Testis (tissue), 3 donors: ENCODE data around the gene LRRC8D. TPM values are rescaled to one million over a fixed set of nuclear protein-coding genes. Genes with fewer than 3 reads are reported as not detected.

ENCODE experiments used
- DNase-seq: peaks from one replicate; pipeline ENCODE4 v3.0.0-alpha.2; 2019
- H3K27ac ChIP-seq, 2 donors: fragments of 200-600 bp; sonication (generic); one replicate each; pipeline ENCODE4 v1.5.1; 2019
- H3K27me3 ChIP-seq: fragments of 200-600 bp; sonication (generic); one replicate; pipeline ENCODE4 v1.5.1; 2019
- H3K36me3 ChIP-seq: fragments of 200-600 bp; sonication (generic); one replicate; pipeline ENCODE4 v1.5.1; 2017; ENCODE audit warnings: low read depth; ENCODE audit errors: missing control alignments
- H3K4me1 ChIP-seq: fragments of 200-600 bp; sonication (generic); one replicate; pipeline ENCODE4 v1.5.1; 2019
- H3K4me3 ChIP-seq, 2 donors: fragments of 200-600 bp; sonication (generic); one replicate each; pipeline ENCODE4 v1.5.1; 2017 to 2019
- H3K9me3 ChIP-seq: fragments of 200-600 bp; sonication (generic); one replicate; pipeline ENCODE4 v1.5.1; 2017
- POLR2A ChIP-seq: fragments of 450-650 bp; IDR thresholded peaks from one replicate; pipeline ENCODE4 v1.6.1; 2017; ENCODE audit warnings: antibody characterized with exemption, mild to moderate bottlenecking, moderate library complexity
- WGBS, 2 donors: methylation state at CpG; one replicate each; pipeline ENCODE4 v1.1.5; 2018; 5-methylcytosine and 5-hydroxymethylcytosine counted together
- intact Hi-C: fragments of 100-400 bp; cut with DNase I; formaldehyde crosslinking; loops from one replicate; pipeline ENCODE4 v1.15.1; 2023; ENCODE audit warnings: low total_unique reads
- polyA plus RNA-seq: library from polyadenylated mRNA; stranded (reverse); fragments of 350-450 nt; fragmentation: Illumina TruSeq; extraction: RNeasy Lipid Tissue Mini Kit (QIAGEN cat#74804); gene quantifications from one replicate; pipeline ENCODE4 v1.2.3, GENCODE V29; 2014; ENCODE audit warnings: low read depth, low replicate concordance; ENCODE audit not compliant: insufficient read depth
- total RNA-seq, 2 donors: library from RNA; depleted of rRNA; stranded (reverse); fragments of >200 nt; gene quantifications; one replicate each; pipeline ENCODE4 v1.2.3, GENCODE V29; 2016
- TF ChIP-seq, protein P1 (sequence below), 3 experiments: fragments of 450-650 bp in 2 of 3; fragments of 200-600 bp in 1 of 3; sonication (generic) in 1 of 3; IDR thresholded peaks; one replicate each; pipeline ENCODE4 v1.5.1; 2016 to 2019; ENCODE audit warnings: antibody characterized with exemption in 3 of 3, mild to moderate bottlenecking in 2 of 3, moderate library complexity in 1 of 3

Gene LRRC8D
- total and polyA plus RNA-seq, 3 donors from 2014 or later, result 20.8 to 46.1 (median 41.1) TPM

DNA sequence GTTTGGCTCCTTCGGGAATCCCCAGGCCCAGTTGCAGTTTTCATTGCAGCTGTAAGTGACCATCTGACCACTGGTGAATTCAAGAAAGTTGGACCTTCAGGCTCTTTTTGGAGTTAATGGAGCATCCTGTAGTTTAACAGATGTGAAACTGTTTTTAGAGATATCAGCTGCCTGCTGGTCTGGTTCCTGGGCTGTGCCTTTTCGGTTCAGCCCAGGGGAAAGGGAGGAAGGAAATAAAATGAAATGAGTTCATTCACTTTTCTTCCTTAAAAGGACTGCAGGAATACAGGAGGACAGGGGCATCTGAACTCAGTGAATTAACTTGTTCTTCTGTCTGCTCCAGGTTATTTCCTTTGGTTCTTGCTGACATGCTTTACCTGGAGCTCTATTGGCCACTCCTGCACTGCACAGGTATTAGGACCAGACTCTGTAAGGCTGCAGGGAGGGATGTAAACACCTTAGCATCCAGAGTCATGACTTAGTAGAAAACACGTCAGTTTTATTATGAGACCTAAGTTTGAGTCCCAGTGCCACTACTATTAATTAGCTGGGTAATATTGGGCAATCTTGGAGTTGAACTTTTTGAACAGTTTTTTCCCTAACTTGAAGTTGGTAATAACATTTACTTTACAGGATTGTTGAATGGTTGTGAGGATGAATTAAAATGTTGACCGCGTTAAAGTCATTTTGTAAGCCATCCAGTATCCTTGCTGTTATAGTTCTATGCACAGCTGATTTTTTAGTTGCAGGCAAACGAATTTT is 83.6 kb downstream of the LRRC8D start:
- no peak for TF ChIP-seq POLR2A
- TF ChIP-seq, protein P1, sequence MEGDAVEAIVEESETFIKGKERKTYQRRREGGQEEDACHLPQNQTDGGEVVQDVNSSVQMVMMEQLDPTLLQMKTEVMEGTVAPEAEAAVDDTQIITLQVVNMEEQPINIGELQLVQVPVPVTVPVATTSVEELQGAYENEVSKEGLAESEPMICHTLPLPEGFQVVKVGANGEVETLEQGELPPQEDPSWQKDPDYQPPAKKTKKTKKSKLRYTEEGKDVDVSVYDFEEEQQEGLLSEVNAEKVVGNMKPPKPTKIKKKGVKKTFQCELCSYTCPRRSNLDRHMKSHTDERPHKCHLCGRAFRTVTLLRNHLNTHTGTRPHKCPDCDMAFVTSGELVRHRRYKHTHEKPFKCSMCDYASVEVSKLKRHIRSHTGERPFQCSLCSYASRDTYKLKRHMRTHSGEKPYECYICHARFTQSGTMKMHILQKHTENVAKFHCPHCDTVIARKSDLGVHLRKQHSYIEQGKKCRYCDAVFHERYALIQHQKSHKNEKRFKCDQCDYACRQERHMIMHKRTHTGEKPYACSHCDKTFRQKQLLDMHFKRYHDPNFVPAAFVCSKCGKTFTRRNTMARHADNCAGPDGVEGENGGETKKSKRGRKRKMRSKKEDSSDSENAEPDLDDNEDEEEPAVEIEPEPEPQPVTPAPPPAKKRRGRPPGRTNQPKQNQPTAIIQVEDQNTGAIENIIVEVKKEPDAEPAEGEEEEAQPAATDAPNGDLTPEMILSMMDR (IDR thresholded peaks at IDR 0.05), result no peak
- H3K27me3 ChIP-seq, result no peaks in the 10 kb centered on the region
- no peaks in the 10 kb centered on the region for H3K9me3 ChIP-seq
- intact Hi-C loops, result no loop called here
- H3K36me3 ChIP-seq, result no peaks in the 10 kb centered on the region
- 72 to 80% methylated on average over 6 of the region's 6 CpGs for WGBS, 2 donors
- H3K4me1 ChIP-seq, result peaks cover 21% of the 10 kb centered on the region
- no peak overlapping the region for H3K4me3 ChIP-seq
- H3K27ac ChIP-seq, result no peak overlapping the region
- no peak for DNase-seq

DNA sequence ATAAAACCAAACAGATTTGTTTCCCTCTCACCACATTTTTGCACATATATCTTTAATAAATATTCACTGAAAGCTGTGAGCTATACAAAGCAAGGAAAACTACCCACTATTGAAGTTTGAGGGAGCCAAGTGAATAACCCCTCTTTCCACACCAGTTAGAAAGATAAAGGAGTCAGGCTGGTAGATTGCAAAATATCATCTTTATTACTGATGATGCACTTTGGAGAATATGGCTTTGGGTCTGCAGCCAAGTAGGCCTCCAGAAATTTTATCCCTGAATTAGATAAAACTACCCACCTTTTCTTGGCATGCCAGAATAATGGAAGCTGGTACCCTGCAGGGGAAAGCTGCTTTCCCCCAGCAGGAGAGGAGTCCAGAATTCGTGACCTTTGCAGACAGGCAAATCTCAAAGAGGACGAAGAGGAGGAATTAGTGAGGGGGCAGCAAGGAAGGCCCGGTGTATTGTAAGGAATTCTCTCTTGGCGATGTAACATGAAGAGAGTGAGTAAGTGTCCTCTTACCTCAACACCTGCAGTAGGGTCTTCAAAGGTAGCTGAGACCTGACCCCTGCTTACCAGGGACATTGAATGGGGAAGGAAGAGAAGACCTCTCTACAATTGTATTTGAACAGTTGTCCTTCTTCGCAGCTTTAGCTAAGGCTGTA is 84.7 kb downstream of the LRRC8D start:
- Histone ChIP-seq H3K4me1 (peaks cover 21% of the 10 kb centered on the region), H3K27me3 (no peaks in the 10 kb centered on the region), H3K9me3 (no peaks in the 10 kb centered on the region), H3K4me3 (no peak overlapping the region), H3K27ac (no peak overlapping the region), H3K36me3 (no peaks in the 10 kb centered on the region)
- intact Hi-C loops, result no loop called here
- TF ChIP-seq, protein P1 (IDR thresholded peaks at IDR 0.05), result no peak
- TF ChIP-seq POLR2A, result no peak
- WGBS, 2 donors, result 82 to 92% methylated on average over 5 of the region's 5 CpGs
- DNase-seq, result no peak

- no peak overlapping the region for H3K27ac ChIP-seq
- WGBS, 2 donors, result 82 to 90% methylated on average over 5 of the region's 5 CpGs
- H3K4me1 ChIP-seq, result peaks cover 17% of the 10 kb centered on the region
- H3K9me3 ChIP-seq, result no peaks in the 10 kb centered on the region
- no peak for DNase-seq
- H3K4me3 ChIP-seq, result no peak overlapping the region
- H3K27me3 ChIP-seq, result no peaks in the 10 kb centered on the region
- no peaks in the 10 kb centered on the region for H3K36me3 ChIP-seq
- TF ChIP-seq POLR2A, result no peak
- TF ChIP-seq, protein P1 (IDR thresholded peaks at IDR 0.05), result no peak
- intact Hi-C loops, result no loop called here
Observed at GRCh38 chr1:89906088-89906487, 85.3 kb downstream of the LRRC8D start.

DNA sequence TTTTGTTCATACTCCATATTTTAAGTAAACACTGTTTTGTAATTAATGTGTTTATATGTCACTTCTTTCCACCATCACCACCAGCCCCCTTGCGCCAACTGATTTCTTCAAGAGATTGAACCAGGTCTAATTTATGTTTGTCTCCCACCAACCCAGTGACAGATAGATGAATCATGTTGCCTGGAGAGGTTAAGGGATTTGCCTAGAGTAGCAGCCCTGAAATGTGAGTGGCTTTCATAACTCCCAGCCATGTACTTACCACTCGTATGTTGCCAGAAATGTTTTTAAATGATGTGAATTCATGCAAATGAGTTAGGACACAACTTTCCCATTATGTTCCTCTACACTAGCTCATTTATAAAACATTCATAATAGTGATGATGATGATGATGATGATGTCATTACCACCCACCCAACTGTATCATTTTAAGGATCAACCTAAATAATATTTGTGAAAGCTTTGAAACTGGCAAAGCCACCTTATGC is 86.9 kb downstream of the LRRC8D start:
- no peaks in the 10 kb centered on the region for H3K9me3 ChIP-seq
- peaks cover 15% of the 10 kb centered on the region for H3K4me1 ChIP-seq
- 83 to 93% methylated on average over 2 of the region's 2 CpGs for WGBS, 2 donors
- no peak overlapping the region for H3K4me3 ChIP-seq
- no peaks in the 10 kb centered on the region for H3K36me3 ChIP-seq
- intact Hi-C loops, result no loop called here
- no peaks in the 10 kb centered on the region for H3K27me3 ChIP-seq
- TF ChIP-seq, protein P1 (IDR thresholded peaks at IDR 0.05), result no peak
- no peak for TF ChIP-seq POLR2A
- no peak for DNase-seq
- H3K27ac ChIP-seq, result no peak overlapping the region
